ENCODE results near the gene OR12D3.

Gene OR12D3

DNA sequence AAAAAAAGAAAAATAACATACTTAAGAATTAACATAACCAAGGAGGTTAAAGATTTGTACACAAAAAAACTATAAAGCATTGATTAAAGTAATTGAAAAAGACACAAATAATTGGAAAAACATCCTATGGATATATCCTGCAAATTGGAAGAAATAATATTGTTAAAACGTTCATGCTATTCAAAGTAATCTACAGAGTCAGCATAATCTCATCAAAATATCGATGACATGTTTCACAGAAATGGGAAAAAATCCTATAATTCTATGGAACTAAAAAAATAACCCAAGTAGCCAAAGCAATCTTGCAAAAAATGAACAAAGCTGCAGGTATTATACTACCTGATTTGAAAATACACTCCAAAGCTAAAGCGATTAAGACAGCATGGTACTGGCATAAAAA lies 29.7 kb downstream of the OR12D3 start:
- ChIA-PET POLR2A (no interaction called here), CTCF (no interaction called here)
- no peak for DNase-seq (ENCODE audit: extremely low spot score)
- TF ChIP-seq, protein P1, sequence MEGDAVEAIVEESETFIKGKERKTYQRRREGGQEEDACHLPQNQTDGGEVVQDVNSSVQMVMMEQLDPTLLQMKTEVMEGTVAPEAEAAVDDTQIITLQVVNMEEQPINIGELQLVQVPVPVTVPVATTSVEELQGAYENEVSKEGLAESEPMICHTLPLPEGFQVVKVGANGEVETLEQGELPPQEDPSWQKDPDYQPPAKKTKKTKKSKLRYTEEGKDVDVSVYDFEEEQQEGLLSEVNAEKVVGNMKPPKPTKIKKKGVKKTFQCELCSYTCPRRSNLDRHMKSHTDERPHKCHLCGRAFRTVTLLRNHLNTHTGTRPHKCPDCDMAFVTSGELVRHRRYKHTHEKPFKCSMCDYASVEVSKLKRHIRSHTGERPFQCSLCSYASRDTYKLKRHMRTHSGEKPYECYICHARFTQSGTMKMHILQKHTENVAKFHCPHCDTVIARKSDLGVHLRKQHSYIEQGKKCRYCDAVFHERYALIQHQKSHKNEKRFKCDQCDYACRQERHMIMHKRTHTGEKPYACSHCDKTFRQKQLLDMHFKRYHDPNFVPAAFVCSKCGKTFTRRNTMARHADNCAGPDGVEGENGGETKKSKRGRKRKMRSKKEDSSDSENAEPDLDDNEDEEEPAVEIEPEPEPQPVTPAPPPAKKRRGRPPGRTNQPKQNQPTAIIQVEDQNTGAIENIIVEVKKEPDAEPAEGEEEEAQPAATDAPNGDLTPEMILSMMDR (IDR thresholded peaks at IDR 0.05; ENCODE audit: control extremely low read depth, extremely low read depth, low read depth, missing control alignments): no peak

DNA sequence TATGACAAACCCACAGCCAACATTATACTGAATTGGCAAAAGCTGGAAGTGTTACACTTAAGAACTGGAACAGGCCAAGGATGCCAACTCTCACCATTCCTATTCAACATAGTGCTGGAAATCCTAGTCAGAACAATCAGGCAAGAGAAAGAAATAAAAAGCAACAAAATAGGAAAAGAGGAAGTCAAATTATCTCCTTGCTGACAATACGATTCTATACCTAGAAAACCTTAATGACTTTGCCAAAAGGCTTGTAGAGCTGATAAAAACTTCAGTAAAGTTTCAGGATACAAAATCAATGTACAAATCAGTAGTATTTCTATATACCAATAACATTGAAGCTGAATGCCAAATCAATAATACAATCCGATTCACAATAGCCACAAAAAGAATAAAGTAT lies 38.8 kb downstream of the OR12D3 start:
- TF ChIP-seq, protein P1 (IDR thresholded peaks at IDR 0.05; ENCODE audit: control extremely low read depth, extremely low read depth, low read depth, missing control alignments): no peak
- POLR2A ChIA-PET: no interaction called here
- no peak for DNase-seq (ENCODE audit: extremely low spot score)
- CTCF ChIA-PET: interaction anchor here (1.5 kb wide), 1 partner anchor 253 kb away, joined by 3 read pairs; no protein-coding TSS in a partner anchor

DNA sequence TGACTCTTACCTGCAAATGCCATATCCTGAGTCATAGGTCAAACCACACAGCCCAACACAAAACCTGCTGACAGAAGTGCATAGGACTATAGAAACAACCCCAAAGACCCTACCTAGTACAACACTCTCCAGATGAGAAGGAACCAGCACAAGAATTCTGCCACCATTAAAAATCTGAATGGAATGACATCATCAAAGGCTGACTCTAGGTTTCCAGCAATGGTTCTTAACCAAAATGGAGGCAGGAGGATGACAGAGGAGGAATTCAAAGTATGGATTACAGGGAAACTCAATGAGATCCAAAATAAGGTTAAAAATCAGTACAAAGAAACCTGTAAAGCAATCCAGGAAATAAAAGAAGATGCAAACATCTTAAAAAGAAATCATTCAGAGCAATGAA lies 42.4 kb downstream of the OR12D3 start:
- TF ChIP-seq, protein P1 (IDR thresholded peaks at IDR 0.05; ENCODE audit: control extremely low read depth, extremely low read depth, low read depth, missing control alignments): no peak
- no peak for DNase-seq (ENCODE audit: extremely low spot score)
- ChIA-PET CTCF (interaction anchor here (1.1 to 1.2 kb wide), 2 partner anchors 22 to 42 kb away, joined by 3 read pairs; no protein-coding TSS in a partner anchor), POLR2A (no interaction called here)

DNA sequence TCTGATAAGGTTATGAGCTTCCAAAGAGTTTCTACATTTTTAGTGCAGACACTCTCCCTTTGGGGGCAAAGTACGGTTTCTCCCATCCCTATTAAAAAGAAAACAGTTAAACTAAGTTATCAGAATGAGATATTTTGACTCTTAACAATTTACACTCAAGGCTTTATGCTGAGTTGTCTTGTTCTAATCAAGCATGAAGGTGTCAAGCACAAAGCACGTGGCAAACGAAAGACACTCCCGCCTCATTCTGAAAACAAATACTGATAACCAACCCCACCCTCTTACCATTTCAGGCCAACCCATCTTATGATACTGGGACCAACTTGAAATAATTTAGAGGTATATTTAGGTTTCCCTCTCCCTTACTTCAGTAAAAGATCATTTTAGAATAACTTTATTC lies 49.3 kb downstream of the OR12D3 start:
- TF ChIP-seq, protein P1 (IDR thresholded peaks at IDR 0.05; ENCODE audit: control extremely low read depth, extremely low read depth, low read depth, missing control alignments): no peak
- ChIA-PET CTCF (no interaction called here), POLR2A (no interaction called here)
- no peak for DNase-seq (ENCODE audit: extremely low spot score)

All from GM10248 (cell line).